Epithelial cell of prostate (primary cell): ENCODE measurements around the gene RSU1.

Experiments used
- DNase-seq: peaks from one replicate; pipeline ENCODE4 v3.0.0-alpha.2; 2011; ENCODE audit warnings: low read depth, low spot score
- H3K27ac ChIP-seq: fragments of 450-650 bp; 2 replicates; pipeline ENCODE4 v1.5.1; 2017; ENCODE audit warnings: mild to moderate bottlenecking

The RSU1 gene

DNA sequence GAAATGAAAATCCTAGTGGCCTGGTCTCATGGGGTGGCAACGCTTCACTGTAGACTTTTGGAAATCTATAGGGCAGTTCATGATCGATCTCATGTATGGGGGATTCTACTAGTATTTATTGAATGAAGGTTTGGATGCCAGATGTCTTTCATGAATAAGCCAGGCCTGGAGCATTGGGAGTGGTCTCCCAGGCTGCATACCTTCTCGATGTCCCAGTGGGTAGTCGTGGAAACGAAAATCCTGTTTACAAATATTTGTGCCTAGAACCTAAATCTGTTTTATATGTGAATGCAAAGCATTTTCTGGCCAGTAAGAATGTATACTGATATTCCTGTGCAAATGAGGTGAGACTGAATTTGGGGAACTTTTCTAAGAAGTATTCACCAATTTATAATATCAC lies 190.5 kb downstream of the RSU1 start:
- H3K27ac ChIP-seq = no peak overlapping the region
- no peak for DNase-seq

DNA sequence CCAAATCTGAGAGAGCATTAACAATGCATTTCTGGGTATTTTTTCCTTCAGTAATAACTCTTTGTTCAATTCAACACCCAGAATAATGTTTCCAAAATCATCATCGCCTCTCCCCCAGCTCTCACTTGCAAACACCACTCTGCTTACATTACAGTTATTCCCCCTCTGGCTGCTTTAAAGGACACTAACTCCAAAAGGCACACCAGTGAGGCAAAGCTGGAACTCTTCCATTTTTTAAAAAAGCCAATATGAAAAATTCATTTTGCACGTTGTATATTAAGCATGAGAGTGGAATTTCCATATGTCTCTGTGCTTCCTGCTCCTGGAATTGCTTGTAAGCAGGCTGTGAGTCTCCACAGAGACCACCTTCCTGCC lies 204.3 kb downstream of the RSU1 start:
- no peak overlapping the region for H3K27ac ChIP-seq
- DNase-seq = no peak

- no peak overlapping the region for H3K27ac ChIP-seq
- DNase-seq = no peak
These were observed 204.9 kb downstream of the RSU1 start for GRCh38 chr10:16612115-16612980.

GRCh38 chr10:16611037-16611436 lies 206.2 kb downstream of the RSU1 start:
- H3K27ac ChIP-seq = no peak overlapping the region
- DNase-seq = no peak

GRCh38 chr10:16609211-16609610 lies 208.0 kb downstream of the RSU1 start:
- H3K27ac ChIP-seq = no peak overlapping the region
- no peak for DNase-seq

GRCh38 chr10:16606923-16607322 lies 210.3 kb downstream of the RSU1 start:
- no peak overlapping the region for H3K27ac ChIP-seq
- no peak for DNase-seq

DNA sequence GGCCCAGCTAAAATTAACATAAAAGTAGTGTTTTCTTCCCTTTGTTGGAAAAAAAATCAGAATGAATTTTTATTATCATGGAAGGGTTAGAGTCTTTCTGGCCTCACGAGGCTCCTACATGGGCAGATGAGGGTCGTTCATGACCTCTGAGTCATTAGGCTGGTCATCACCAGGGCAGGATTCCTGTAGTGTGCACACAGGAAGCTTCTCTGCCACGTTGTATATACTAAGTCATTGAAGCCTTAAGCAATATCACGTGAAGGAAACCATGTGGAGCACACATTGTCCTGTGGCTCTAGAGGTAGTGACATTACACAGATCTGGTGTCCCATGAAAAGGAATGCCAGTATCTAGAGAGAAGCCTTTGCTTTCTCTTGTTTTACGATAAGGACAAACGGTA lies 210.8 kb downstream of the RSU1 start:
- DNase-seq = no peak
- H3K27ac ChIP-seq = no peak overlapping the region

DNA sequence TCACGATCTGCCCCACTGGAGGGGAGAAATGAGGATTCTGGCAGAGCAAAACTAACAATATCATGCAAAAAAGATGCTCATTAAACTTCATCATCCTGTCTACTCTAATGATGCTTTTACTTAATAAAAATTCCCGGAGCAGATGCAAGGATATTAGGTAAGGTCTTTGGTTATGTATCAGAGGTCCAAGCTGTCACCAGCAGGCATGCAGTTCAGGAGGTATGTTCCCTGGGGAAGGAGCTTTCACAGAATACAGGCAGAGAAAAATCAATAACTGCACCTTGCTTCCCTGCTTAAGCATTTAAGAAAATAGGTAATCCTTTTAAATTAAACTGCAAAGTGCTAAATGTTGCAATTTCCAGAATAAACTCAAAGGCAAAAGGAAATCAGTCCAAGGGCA lies 213.9 kb downstream of the RSU1 start:
- no peak for DNase-seq
- no peak overlapping the region for H3K27ac ChIP-seq

DNA sequence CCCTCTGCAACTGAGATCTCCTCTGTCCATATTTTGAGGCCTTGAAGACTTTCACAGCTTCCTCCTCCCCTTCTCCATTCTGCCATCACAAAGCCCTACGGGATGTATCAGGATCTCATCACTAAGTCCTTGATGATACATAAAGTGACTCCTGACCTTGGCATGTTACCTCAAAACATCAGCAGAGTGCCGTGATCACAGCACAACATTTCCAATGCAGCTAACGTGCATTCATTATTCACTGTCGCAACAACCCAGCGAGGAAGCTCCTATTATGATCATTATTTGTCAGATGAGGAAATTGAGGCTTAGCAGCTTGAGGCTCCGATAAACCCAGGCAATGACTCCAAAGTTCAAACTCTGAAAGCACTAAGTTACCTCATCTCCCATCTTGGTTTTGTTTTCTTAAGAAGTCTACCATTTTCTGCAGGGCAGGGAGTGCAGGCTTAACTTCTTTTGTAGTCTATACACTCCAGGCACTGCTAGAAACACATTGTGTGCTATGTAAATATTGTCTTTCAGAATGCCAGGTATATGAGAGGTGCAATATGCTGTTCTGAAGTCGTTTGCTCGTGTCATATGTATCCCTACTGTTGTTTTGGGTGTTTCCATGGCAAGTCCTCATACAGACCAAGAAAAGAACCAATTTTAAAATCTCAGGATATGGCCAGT lies 215.0 kb downstream of the RSU1 start:
- DNase-seq = no peak

DNA sequence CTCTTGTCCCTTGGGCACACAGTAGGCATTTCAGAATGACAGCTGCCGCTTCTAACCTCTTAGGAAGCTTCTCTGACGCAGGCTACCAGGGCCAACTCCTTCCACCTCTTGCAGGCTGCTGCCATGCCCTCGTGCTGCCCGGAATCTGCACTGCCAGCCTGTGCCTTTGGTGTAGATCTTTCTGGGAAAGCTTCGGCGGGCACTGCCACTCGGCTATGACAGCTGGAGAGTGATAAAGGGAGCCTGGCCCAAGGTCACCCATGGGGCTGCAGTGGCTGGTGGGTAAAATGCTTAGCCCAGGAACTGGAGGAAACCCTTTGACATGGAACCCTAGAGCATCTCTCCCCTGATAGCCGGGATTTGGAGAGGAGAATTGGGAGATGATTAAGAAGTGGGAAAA lies 217.6 kb downstream of the RSU1 start:
- no peak for DNase-seq
- no peak overlapping the region for H3K27ac ChIP-seq

More for the DNA sequence above, 215.0 kb downstream of the RSU1 start:
- H3K27ac ChIP-seq = no peak overlapping the region

- DNase-seq = no peak
- no peak overlapping the region for H3K27ac ChIP-seq
These were observed 219.6 kb downstream of the RSU1 start for GRCh38 chr10:16597656-16598055.

- no peak overlapping the region for H3K27ac ChIP-seq
- DNase-seq = no peak
These were observed 224.8 kb downstream of the RSU1 start for GRCh38 chr10:16592378-16592777.

DNA sequence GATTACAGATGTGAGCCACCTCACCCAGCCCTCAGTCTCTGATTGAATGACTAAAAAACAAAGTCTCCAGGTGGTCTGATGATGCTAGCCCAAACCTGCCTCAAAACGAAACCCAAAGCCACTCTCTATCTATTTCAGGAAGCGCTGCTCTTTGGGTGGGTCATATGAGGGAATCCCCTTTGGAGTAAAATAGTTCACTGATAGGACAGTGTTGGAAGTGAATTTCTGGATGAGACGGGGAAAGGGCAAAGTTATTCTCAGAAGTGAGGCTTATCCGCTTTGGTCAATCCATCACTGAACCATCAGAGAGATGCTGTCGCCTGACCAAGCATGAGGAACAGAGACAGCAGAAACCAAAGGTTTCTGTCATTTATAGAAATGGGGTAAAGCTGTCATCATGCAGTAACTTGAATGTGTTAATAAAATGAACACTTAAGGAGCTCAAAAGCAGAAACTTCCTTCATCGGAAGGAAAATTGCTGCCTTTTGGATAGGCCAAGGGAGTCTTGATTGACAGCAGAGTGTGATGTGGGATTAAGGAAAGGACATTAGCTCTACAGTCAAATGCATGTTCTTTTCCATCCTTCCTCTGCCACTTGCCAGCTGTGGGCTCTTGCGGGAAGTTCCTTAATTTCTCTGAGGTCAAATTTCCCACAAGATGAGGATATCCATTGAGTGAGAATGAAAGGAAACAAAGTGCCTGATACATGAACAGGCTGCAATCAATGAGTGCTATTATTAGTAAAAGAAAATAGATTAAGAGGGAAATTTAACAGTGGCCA lies 230.7 kb downstream of the RSU1 start:
- DNase-seq = no peak
- no peak overlapping the region for H3K27ac ChIP-seq

DNA sequence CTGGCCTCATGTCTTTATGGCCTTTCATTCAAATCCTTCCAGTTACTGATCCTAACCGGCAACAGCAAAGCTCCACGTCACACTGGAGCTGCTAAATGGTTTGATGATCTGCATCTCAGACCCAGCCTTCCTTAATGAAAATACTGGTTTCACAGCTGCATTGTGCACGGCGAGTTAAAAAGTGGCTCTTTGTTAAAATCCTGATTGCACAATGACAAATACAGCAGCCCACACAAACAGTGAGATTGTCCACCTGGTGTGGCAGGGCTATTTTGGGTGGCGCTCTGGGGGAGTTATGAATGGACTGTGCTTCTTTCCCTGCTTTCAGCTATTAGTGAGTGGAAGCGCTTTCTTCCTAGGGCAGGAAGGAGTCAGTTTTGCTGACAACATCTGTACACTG lies 232.1 kb downstream of the RSU1 start:
- H3K27ac ChIP-seq = no peak overlapping the region
- DNase-seq = no peak

GRCh38 chr10:16583382-16583781 lies 233.8 kb downstream of the RSU1 start:
- no peak overlapping the region for H3K27ac ChIP-seq
- no peak for DNase-seq

- no peak overlapping the region for H3K27ac ChIP-seq
- DNase-seq = no peak
These were observed 236.0 kb downstream of the RSU1 start for GRCh38 chr10:16581202-16581601.

DNA sequence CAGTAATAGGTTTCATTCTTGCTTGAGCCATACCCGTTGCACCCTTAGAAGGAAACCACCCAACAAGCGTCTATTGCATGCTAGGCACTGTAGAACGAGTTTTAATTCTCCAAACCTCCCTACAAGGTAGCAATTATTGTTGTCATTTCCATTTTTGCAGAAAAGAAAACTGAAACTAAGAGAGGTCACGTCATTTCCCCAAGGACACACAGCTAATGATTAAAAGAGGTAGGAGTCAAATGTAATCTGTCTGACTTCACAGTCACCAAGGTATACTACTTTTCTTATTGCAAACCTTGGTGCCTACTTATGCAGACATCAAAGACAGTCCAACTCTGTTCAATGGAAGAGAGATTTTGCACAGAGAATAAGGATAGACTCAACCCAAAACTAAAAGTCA lies 246.5 kb downstream of the RSU1 start:
- DNase-seq = no peak
- no peak overlapping the region for H3K27ac ChIP-seq

DNA sequence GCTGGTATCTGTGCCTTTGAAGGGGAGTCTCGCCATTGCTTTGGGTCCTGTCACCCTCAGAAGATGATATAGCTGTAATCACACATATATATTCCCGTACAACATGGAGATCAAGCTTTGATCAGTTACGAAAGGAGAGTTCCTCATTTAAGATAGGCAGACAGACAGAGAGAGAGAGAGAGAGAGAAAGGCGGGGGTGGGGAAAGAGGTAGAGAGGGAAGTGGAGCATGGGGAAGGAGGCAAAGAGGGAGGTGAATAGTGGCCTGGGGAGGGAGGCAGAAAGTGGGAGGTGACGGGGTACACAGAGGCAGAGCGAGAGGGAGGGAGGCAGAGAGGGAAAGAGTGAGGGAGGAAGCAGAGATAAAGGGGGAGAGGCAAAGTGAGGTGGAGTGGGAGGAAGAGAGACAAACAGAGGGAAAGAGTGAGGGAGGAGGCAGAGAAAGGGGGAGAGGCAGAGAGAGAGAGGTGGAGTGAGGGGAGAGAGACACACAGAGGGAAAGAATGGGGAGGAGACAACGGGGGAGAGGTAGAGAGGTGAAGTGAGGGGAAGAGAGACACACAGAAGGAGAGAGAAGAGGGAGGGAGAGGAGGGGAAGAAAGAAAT lies 250.9 kb downstream of the RSU1 start:
- H3K27ac ChIP-seq = no peak overlapping the region
- no peak for DNase-seq

- no peak for DNase-seq
These were observed 251.6 kb downstream of the RSU1 start for GRCh38 chr10:16565604-16566003.

GRCh38 chr10:16562891-16563290 lies 254.3 kb downstream of the RSU1 start:
- no peak overlapping the region for H3K27ac ChIP-seq
- no peak for DNase-seq

More at GRCh38 chr10:16565604-16566003, 251.6 kb downstream of the RSU1 start:
- H3K27ac ChIP-seq = no peak overlapping the region
